NB4 (cell line): ENCODE data around the gene CCDC106.

Source experiments
- POLR2A ChIP-seq: IDR thresholded peaks from 2 replicates; pipeline ENCODE4 v1.6.1; 2011; ENCODE audit warnings: mild to moderate bottlenecking; ENCODE audit not compliant: insufficient read length; ENCODE audit errors: extremely low read depth
- TF ChIP-seq, protein P1 (sequence below): IDR thresholded peaks from one replicate; pipeline ENCODE4 v1.5.1; 2012; ENCODE audit warnings: low read depth, low read length
- TF ChIP-seq, protein P2 (sequence below): IDR thresholded peaks from 2 replicates; pipeline ENCODE4 v1.6.1; 2011; ENCODE audit warnings: low read depth, low read length

DNA sequence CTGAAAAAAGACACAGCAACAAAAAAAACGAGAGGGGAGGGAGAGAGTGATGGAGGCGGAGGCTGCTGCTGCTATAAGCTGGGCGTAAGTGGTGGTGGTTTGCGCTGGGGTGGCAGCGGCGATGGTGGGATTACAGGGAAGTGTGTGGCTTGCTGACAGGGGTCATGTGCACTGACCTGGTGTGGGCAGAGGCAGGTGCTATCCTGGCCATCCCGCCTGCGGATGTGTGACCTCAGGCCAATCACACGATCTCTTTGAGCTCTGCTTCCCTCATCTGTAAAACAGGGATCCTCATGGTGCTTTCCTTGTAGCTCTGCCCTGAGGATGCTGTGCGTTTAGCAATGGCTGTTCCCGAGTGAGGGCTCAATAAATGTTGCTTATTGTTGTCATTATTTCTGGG lies 10.5 kb upstream of the CCDC106 start:
- TF ChIP-seq POLR2A = no peak
- TF ChIP-seq, protein P1, sequence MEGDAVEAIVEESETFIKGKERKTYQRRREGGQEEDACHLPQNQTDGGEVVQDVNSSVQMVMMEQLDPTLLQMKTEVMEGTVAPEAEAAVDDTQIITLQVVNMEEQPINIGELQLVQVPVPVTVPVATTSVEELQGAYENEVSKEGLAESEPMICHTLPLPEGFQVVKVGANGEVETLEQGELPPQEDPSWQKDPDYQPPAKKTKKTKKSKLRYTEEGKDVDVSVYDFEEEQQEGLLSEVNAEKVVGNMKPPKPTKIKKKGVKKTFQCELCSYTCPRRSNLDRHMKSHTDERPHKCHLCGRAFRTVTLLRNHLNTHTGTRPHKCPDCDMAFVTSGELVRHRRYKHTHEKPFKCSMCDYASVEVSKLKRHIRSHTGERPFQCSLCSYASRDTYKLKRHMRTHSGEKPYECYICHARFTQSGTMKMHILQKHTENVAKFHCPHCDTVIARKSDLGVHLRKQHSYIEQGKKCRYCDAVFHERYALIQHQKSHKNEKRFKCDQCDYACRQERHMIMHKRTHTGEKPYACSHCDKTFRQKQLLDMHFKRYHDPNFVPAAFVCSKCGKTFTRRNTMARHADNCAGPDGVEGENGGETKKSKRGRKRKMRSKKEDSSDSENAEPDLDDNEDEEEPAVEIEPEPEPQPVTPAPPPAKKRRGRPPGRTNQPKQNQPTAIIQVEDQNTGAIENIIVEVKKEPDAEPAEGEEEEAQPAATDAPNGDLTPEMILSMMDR = no peak
- TF ChIP-seq, protein P2, sequence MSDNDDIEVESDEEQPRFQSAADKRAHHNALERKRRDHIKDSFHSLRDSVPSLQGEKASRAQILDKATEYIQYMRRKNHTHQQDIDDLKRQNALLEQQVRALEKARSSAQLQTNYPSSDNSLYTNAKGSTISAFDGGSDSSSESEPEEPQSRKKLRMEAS = no peak
